K562 (cell line): ENCODE data around the gene ENTREP3. TPM values are rescaled to one million over a fixed set of nuclear protein-coding genes. Genes with fewer than 3 reads are reported as not detected.

Experiments
- CCNT2 ChIP-seq: IDR thresholded peaks from 2 replicates; pipeline ENCODE4 v1.6.1; 2011; ENCODE audit warnings: borderline replicate concordance, low read depth, mild to moderate bottlenecking, moderate library complexity, mixed read lengths, low read length; ENCODE audit not compliant: insufficient read length; ENCODE audit errors: extremely low read depth
- CREBBP ChIP-seq: IDR thresholded peaks from one replicate; pipeline ENCODE4 v1.6.1; 2012; ENCODE audit warnings: low read depth, mild to moderate bottlenecking, control low read depth, inconsistent platforms, low read length
- FOXK2 ChIP-seq, 2 experiments: fragments of 450-650 bp; IDR thresholded peaks in 1 of 2; conservative IDR thresholded peaks in 1 of 2; 2 replicates each; pipeline ENCODE4 v1.6.1; 2016; ENCODE audit warnings: low read depth in 2 of 2, mild to moderate bottlenecking in 1 of 2
- HSF4 ChIP-seq: fragments of 250-450 bp; sonication (Bioruptor Pico); IDR thresholded peaks from 2 replicates; pipeline ENCODE4 v2.1.2; 2022; ENCODE audit warnings: mild to moderate bottlenecking, moderate library complexity, borderline replicate concordance
- MEF2A ChIP-seq: IDR thresholded peaks from 2 replicates; pipeline ENCODE4 v1.6.1; 2011; ENCODE audit warnings: low read depth, mild to moderate bottlenecking, low read length, moderate library complexity; ENCODE audit not compliant: control insufficient read depth
- NCOA6 ChIP-seq: fragments of 450-650 bp; IDR thresholded peaks from 2 replicates; pipeline ENCODE4 v1.6.1; 2017; ENCODE audit warnings: mild to moderate bottlenecking
- PHF20 ChIP-seq: fragments of 450-650 bp; IDR thresholded peaks from 2 replicates; pipeline ENCODE4 v1.6.1; 2018; ENCODE audit not compliant: partially characterized antibody
- RAD51 ChIP-seq: fragments of 450-650 bp; IDR thresholded peaks from 2 replicates; pipeline ENCODE4 v1.7.1; 2016; ENCODE audit warnings: low read depth, mild to moderate bottlenecking, borderline replicate concordance
- SOX6 ChIP-seq: fragments of 450-650 bp; IDR thresholded peaks from 2 replicates; pipeline ENCODE4 v1.6.1; 2014; ENCODE audit warnings: mild to moderate bottlenecking
- TOE1 ChIP-seq, 2 experiments: fragments of 450-650 bp in 1 of 2; sonication (generic) in 1 of 2; formaldehyde crosslinking in 1 of 2; IDR thresholded peaks; 2 replicates each; pipeline versions ENCODE4 v1.7.1 to v1.8.0; 2016 to 2022; ENCODE audit warnings: borderline replicate concordance in 2 of 2, mild to moderate bottlenecking in 2 of 2, antibody characterized with exemption in 1 of 2, inconsistent platforms in 1 of 2, low read depth in 1 of 2, missing genetic modification reagents in 1 of 2, moderate library complexity in 1 of 2
- ZNF197 ChIP-seq: fragments of 200-800 bp; sonication (Bioruptor generic); IDR thresholded peaks from 2 replicates; pipeline ENCODE4 v1.6.1; 2016; ENCODE audit warnings: low read depth, missing genetic modification characterization, missing compliant biosample characterization
- ZNF324 ChIP-seq: fragments of 250-450 bp; sonication (Bioruptor Pico); IDR thresholded peaks from 2 replicates; pipeline ENCODE4 v1.4.0; 2020; ENCODE audit warnings: mild to moderate bottlenecking
- polyA plus RNA-seq, 8 experiments: library from polyadenylated mRNA; depleted of rRNA in 4 of 8; stranded (reverse) in 5 of 8; unstranded in 3 of 8; fragments of >200 nt; fragmentation: Nextera tagmentation in 2 of 8; fragmentation: Illumina TruSeq in 1 of 8; extraction: Ambion mirVana in 2 of 8; extraction: Trizol in 1 of 8; gene quantifications; 2 replicates each; pipeline versions ENCODE4 v1.2.1 to v1.2.3, GENCODE V29; 2011 to 2014; ENCODE audit warnings: inconsistent platforms in 1 of 8, missing spikeins in 1 of 8
- total RNA-seq, 7 experiments: library from RNA; depleted of rRNA in 6 of 7; stranded (reverse); fragments of >200 nt in 6 of 7; fragmentation: Illumina TruSeq in 2 of 7; extraction: Trizol in 2 of 7; gene quantifications; 2 replicates each; pipeline versions ENCODE4 v1.2.1 to v1.2.3, GENCODE V29; 2011 to 2021; ENCODE audit warnings: low replicate concordance in 1 of 7
- TF ChIP-seq, protein P1 (sequence below): sonication (generic); formaldehyde crosslinking; IDR thresholded peaks from 2 replicates; pipeline ENCODE4 v1.9.0; 2022; ENCODE audit warnings: mild to moderate bottlenecking, missing genetic modification reagents
- TF ChIP-seq, protein P2 (sequence below): sonication (generic); formaldehyde crosslinking; IDR thresholded peaks from 2 replicates; pipeline ENCODE4 v1.8.1; 2022; ENCODE audit warnings: missing genetic modification reagents
- TF ChIP-seq, protein P3 (sequence below): fragments of 200-800 bp; sonication (Bioruptor generic); IDR thresholded peaks from 2 replicates; pipeline ENCODE4 v1.6.1; 2017; ENCODE audit warnings: missing genetic modification characterization, missing compliant biosample characterization
- TF ChIP-seq, protein P4 (sequence below): fragments of 450-650 bp; formaldehyde crosslinking; IDR thresholded peaks from 2 replicates; pipeline ENCODE4 v1.4.0; 2022; ENCODE audit warnings: missing genetic modification characterization
- TF ChIP-seq, protein P5 (sequence below): sonication (generic); formaldehyde crosslinking; IDR thresholded peaks from 2 replicates; pipeline ENCODE4 v1.8.0; 2022; ENCODE audit warnings: mild to moderate bottlenecking, missing genetic modification reagents

The ENTREP3 gene
- total and polyA plus RNA-seq, 9 of the 15 experiments (the other 6 are each of a cell fraction or from before 2014, with no cell fraction given), result 1.9 to 41.8 (median 5.9) TPM

DNA sequence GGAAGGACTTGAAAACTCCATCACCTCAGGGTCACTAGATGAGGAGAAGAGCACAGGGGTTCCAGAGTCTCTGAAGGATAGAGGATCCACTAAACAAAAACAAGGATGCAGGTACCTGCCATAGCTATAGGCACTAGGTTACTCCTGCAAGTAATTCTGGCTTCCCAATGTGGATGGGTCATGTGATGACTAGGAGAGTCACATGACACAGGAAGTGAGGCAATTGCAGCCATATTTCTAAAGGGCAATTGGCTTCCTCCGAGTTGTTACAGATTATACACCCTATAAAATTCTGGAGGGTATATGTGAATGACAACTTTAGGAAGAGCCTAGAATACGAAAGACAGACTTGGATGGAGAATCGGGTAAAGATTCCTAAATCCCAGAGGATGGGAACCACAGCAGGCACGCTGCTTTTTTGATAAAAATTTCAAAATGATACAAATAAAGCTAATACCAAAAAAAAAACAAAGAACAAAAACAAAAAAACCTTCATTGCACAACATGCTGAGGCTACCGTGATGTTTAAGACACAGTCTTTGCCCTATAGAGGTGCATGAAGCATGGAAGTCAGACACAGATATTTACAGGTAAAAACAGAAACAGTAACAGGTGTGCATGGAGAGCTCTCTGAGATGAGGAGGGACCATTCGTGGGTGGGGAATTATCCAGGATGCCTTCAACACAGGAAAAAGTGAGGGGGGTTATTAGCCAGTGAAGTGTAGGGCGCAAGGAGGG is 36.3 kb downstream of the ENTREP3 start (continued):
- TF ChIP-seq CCNT2 (no peak), ZNF197 (CRISPR knock-in tag) (peak; percentile 62; the same call in 1 of the 2 replicates), ZNF324 (CRISPR knock-in tag) (no peak), TOE1 (IDR thresholded peaks at IDR 0.05; ENCODE audit: borderline replicate concordance) (peak; percentile 98), TOE1 (CRISPR knock-in tag; IDR thresholded peaks at IDR 0.05; ENCODE audit: borderline replicate concordance, low read depth) (no peak), RAD51 (peak; percentile 99), SOX6 (no peak), HSF4 (CRISPR knock-in tag) (no peak), CREBBP (no peak), FOXK2 (conservative IDR thresholded peaks at IDR 0.05 in 1 of 2, IDR thresholded peaks at IDR 0.05 in 1 of 2; ENCODE audit: low read depth in 2 of 2) (peak; percentile 51 to 57; a peak in 2 of 4 replicates), MEF2A (no peak), NCOA6 (no peak), PHF20 (peak; percentile 97)
- TF ChIP-seq, protein P1, sequence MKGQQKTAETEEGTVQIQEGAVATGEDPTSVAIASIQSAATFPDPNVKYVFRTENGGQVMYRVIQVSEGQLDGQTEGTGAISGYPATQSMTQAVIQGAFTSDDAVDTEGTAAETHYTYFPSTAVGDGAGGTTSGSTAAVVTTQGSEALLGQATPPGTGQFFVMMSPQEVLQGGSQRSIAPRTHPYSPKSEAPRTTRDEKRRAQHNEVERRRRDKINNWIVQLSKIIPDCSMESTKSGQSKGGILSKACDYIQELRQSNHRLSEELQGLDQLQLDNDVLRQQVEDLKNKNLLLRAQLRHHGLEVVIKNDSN (CRISPR knock-in tag), result peak; percentile 98
- TF ChIP-seq, protein P2, sequence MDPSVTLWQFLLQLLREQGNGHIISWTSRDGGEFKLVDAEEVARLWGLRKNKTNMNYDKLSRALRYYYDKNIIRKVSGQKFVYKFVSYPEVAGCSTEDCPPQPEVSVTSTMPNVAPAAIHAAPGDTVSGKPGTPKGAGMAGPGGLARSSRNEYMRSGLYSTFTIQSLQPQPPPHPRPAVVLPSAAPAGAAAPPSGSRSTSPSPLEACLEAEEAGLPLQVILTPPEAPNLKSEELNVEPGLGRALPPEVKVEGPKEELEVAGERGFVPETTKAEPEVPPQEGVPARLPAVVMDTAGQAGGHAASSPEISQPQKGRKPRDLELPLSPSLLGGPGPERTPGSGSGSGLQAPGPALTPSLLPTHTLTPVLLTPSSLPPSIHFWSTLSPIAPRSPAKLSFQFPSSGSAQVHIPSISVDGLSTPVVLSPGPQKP (CRISPR knock-in tag), result no peak
- TF ChIP-seq, protein P3, sequence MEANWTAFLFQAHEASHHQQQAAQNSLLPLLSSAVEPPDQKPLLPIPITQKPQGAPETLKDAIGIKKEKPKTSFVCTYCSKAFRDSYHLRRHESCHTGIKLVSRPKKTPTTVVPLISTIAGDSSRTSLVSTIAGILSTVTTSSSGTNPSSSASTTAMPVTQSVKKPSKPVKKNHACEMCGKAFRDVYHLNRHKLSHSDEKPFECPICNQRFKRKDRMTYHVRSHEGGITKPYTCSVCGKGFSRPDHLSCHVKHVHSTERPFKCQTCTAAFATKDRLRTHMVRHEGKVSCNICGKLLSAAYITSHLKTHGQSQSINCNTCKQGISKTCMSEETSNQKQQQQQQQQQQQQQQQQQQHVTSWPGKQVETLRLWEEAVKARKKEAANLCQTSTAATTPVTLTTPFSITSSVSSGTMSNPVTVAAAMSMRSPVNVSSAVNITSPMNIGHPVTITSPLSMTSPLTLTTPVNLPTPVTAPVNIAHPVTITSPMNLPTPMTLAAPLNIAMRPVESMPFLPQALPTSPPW (CRISPR knock-in tag), result peak; percentile 21; the same call in 1 of the 2 replicates
- TF ChIP-seq, protein P4, sequence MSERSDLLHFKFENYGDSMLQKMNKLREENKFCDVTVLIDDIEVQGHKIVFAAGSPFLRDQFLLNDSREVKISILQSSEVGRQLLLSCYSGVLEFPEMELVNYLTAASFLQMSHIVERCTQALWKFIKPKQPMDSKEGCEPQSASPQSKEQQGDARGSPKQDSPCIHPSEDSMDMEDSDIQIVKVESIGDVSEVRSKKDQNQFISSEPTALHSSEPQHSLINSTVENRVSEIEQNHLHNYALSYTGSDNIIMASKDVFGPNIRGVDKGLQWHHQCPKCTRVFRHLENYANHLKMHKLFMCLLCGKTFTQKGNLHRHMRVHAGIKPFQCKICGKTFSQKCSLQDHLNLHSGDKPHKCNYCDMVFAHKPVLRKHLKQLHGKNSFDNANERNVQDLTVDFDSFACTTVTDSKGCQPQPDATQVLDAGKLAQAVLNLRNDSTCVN (CRISPR knock-in tag), result no peak
- TF ChIP-seq, protein P5, sequence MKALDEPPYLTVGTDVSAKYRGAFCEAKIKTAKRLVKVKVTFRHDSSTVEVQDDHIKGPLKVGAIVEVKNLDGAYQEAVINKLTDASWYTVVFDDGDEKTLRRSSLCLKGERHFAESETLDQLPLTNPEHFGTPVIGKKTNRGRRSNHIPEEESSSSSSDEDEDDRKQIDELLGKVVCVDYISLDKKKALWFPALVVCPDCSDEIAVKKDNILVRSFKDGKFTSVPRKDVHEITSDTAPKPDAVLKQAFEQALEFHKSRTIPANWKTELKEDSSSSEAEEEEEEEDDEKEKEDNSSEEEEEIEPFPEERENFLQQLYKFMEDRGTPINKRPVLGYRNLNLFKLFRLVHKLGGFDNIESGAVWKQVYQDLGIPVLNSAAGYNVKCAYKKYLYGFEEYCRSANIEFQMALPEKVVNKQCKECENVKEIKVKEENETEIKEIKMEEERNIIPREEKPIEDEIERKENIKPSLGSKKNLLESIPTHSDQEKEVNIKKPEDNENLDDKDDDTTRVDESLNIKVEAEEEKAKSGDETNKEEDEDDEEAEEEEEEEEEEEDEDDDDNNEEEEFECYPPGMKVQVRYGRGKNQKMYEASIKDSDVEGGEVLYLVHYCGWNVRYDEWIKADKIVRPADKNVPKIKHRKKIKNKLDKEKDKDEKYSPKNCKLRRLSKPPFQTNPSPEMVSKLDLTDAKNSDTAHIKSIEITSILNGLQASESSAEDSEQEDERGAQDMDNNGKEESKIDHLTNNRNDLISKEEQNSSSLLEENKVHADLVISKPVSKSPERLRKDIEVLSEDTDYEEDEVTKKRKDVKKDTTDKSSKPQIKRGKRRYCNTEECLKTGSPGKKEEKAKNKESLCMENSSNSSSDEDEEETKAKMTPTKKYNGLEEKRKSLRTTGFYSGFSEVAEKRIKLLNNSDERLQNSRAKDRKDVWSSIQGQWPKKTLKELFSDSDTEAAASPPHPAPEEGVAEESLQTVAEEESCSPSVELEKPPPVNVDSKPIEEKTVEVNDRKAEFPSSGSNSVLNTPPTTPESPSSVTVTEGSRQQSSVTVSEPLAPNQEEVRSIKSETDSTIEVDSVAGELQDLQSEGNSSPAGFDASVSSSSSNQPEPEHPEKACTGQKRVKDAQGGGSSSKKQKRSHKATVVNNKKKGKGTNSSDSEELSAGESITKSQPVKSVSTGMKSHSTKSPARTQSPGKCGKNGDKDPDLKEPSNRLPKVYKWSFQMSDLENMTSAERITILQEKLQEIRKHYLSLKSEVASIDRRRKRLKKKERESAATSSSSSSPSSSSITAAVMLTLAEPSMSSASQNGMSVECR (CRISPR knock-in tag), result 0 out of 2 replicates have a peak, but pooled peaks have one; percentile 0
